ENCODE data around the gene VAPB. TPM values are rescaled to one million over a fixed set of nuclear protein-coding genes. Genes with fewer than 3 reads are reported as not detected.

Gene VAPB
- total RNA-seq, 4 donors from 2014 or later = 10.9 to 20.4 (median 17.9) TPM

DNA sequence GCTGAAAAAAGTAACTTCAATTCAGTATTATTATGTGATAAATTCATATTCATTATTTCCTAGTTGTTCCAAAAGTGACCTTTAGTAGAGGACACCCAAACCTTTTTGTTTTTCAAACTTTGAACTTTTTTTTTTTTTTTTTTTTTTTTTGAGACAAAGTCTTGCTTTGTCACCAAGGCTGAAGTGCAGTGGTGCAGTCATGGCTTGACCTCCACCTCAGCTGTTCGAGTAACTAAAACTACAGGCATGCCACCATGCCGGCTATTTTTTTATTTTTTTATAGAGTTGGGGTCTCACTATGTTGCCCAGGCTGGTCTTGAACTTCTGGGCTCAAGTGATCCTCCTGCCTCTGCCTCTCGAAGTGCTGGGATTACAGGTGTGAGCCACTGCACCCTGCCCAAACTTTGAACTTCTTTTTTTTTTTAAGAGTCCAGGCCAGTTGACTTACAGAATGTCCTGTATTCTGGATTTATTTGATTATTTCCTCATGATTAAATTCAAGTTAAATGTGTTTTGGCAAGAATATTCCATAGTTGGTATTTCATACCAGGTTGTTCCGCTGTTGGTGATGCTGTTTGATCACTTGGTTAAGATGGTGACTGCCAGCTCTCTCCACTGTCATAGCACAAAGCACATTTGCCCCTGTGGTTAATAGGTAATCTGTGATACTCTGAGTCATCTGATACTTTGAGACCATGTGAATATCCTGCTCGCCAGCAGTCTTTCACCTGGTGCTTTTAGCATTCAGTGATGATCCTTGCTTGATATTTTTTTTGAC, 48.0 kb downstream of the VAPB start:
- no peak for TF ChIP-seq POLR2AphosphoS5 (IDR thresholded peaks at IDR 0.05)
- TF ChIP-seq, protein P1, sequence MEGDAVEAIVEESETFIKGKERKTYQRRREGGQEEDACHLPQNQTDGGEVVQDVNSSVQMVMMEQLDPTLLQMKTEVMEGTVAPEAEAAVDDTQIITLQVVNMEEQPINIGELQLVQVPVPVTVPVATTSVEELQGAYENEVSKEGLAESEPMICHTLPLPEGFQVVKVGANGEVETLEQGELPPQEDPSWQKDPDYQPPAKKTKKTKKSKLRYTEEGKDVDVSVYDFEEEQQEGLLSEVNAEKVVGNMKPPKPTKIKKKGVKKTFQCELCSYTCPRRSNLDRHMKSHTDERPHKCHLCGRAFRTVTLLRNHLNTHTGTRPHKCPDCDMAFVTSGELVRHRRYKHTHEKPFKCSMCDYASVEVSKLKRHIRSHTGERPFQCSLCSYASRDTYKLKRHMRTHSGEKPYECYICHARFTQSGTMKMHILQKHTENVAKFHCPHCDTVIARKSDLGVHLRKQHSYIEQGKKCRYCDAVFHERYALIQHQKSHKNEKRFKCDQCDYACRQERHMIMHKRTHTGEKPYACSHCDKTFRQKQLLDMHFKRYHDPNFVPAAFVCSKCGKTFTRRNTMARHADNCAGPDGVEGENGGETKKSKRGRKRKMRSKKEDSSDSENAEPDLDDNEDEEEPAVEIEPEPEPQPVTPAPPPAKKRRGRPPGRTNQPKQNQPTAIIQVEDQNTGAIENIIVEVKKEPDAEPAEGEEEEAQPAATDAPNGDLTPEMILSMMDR (IDR thresholded peaks at IDR 0.05) = no peak
- TF ChIP-seq EP300 (IDR thresholded peaks at IDR 0.05) = no peak
- TF ChIP-seq POLR2A (IDR thresholded peaks at IDR 0.05) = no peak
- Histone ChIP-seq H3K27ac (no peak overlapping the region), H3K4me3 (no peak overlapping the region), H3K4me1 (no peaks in the 10 kb centered on the region), H3K9me3 (no peaks in the 10 kb centered on the region), H3K27me3 (no peaks in the 10 kb centered on the region), H3K36me3 (peaks cover 35% of the 10 kb centered on the region)
- no peak for DNase-seq (ENCODE audit: low spot score in 2 of 2)
- 94% methylated on average over 5 of the region's 5 CpGs for WGBS

DNA sequence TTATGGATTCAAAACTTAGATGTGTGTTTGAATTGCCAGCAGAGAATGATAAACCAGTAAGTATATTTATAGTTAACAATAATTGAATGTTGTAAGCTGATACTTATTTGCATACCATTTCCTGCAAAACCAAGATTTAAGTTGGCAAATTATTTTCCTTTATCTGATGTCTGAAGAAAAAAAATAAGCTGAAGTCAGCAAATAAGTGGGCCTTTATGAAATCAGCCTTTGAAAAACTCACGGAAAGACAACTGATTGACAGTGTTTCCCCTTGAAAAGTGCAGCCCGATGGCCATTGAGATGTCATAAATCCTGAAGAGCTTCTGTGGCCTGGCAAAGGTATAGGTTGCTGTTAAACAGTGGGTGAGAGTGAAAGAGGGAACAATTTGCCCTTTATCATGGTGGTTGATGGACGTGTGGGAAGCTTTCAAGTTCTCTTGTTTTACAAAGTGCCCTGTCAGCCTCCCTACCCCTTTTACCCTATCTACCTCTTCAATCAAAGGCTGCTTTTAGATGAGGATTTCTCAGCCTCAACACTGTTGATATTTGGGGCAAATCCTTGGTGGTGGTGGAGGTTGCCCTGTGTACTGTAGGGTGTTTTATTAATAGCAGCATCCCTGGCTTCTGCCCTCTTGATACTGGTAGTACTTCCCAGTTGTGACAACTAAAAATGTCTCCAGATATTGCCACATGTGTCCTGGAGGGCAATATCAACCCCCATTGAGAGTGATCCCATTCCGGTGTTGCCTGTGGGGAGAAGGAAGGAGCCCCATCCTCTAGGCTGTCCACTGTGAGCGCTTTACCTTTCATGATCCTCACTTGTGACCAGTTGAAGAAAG, 50.2 kb downstream of the VAPB start:
- no peak for DNase-seq (ENCODE audit: low spot score in 2 of 2)
- Histone ChIP-seq H3K4me3 (no peak overlapping the region), H3K4me1 (no peaks in the 10 kb centered on the region), H3K27ac (no peak overlapping the region), H3K9me3 (no peaks in the 10 kb centered on the region), H3K27me3 (no peaks in the 10 kb centered on the region), H3K36me3 (peaks cover 47% of the 10 kb centered on the region)
- TF ChIP-seq EP300 (IDR thresholded peaks at IDR 0.05) (no peak), POLR2A (IDR thresholded peaks at IDR 0.05) (no peak), POLR2AphosphoS5 (IDR thresholded peaks at IDR 0.05) (no peak)
- TF ChIP-seq, protein P1 (IDR thresholded peaks at IDR 0.05) = no peak
- 77% methylated on average over 5 of the region's 5 CpGs for WGBS

DNA sequence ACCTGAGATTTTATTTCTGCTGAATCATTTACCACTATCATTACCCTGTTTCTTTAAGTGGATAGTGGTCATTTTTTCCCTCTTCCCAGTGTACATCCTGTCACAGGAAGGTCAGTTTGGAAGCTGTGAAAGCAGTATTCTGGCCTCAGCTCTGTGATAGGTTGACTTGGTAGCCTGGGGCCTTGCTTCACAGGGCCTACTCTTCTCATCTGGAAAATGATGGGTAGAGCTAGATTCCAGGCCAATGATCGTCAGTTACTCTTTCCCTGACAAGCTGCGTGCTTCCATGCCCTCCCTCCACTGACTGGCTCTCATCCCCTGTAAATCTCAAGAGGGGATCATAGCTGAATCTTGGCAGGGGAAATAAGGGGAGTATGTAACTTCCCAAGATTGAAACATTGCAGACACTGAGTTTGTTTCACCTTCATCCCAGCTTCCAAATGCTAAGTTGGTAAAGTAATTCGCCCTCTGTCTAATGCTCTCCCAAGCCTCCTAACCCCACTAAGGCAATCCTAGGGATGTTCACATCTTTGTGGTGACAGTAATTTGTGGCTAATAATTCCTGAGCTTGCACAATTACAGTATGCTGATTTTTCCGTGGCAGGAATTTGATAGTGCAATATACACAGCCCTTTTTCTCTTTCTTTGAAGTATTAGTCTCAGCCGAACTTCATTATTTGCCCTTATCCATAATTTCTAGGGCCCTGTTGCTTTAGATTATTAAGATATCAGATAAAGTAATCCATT, 51.2 kb downstream of the VAPB start:
- no peaks in the 10 kb centered on the region for H3K9me3 ChIP-seq
- WGBS = 88% methylated on average over 5 of the region's 5 CpGs
- no peaks in the 10 kb centered on the region for H3K27me3 ChIP-seq
- H3K4me3 ChIP-seq = no peak overlapping the region
- H3K36me3 ChIP-seq = peaks cover 54% of the 10 kb centered on the region
- TF ChIP-seq POLR2A (IDR thresholded peaks at IDR 0.05) (no peak), EP300 (IDR thresholded peaks at IDR 0.05) (no peak)
- H3K27ac ChIP-seq = no peak overlapping the region
- no peaks in the 10 kb centered on the region for H3K4me1 ChIP-seq
- DNase-seq (ENCODE audit: low spot score in 2 of 2) = no peak

DNA sequence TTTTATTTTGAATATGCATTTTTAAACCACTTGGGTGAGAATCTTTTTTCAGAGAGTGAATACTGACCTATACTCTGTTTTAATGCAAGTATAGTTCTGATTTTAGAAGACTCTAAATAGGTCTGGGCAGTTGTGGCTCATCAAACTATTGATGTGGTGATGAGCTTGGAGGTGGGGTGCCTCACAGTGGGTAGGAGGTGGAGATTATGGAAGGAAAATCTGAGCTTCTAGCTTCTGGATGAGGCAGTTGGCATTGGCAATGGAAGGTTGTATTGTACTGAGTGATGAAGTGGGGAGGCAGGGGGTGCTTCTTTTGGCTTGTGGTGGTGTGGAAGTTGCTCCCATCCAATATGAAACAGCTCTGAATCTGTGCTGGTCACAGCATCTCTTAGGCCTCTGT, 52.7 kb downstream of the VAPB start:
- no peak overlapping the region for H3K27ac ChIP-seq
- TF ChIP-seq POLR2AphosphoS5 (IDR thresholded peaks at IDR 0.05) = no peak
- TF ChIP-seq EP300 (IDR thresholded peaks at IDR 0.05) = no peak
- TF ChIP-seq, protein P1 (IDR thresholded peaks at IDR 0.05) = no peak
- no peak for TF ChIP-seq POLR2A (IDR thresholded peaks at IDR 0.05)
- peaks cover 69% of the 10 kb centered on the region for H3K36me3 ChIP-seq
- H3K27me3 ChIP-seq = no peaks in the 10 kb centered on the region
- no peaks in the 10 kb centered on the region for H3K4me1 ChIP-seq
- H3K4me3 ChIP-seq = no peak overlapping the region
- no peaks in the 10 kb centered on the region for H3K9me3 ChIP-seq
- no peak for DNase-seq (ENCODE audit: low spot score in 2 of 2)

DNA sequence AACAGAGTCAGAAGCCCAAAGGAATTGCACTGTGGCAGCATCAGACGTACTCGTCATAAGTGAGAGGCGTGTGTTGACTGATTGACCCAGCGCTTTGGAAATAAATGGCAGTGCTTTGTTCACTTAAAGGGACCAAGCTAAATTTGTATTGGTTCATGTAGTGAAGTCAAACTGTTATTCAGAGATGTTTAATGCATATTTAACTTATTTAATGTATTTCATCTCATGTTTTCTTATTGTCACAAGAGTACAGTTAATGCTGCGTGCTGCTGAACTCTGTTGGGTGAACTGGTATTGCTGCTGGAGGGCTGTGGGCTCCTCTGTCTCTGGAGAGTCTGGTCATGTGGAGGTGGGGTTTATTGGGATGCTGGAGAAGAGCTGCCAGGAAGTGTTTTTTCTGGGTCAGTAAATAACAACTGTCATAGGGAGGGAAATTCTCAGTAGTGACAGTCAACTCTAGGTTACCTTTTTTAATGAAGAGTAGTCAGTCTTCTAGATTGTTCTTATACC, 55.8 kb downstream of the VAPB start:
- H3K4me1 ChIP-seq = no peaks in the 10 kb centered on the region
- no peak overlapping the region for H3K4me3 ChIP-seq
- no peak for DNase-seq (ENCODE audit: low spot score in 2 of 2)
- no peaks in the 10 kb centered on the region for H3K27me3 ChIP-seq
- H3K9me3 ChIP-seq = no peaks in the 10 kb centered on the region
- WGBS = 89% methylated on average over 5 of the region's 5 CpGs
- H3K27ac ChIP-seq = no peak overlapping the region
- H3K36me3 ChIP-seq = peaks cover 72% of the 10 kb centered on the region
- TF ChIP-seq EP300 (IDR thresholded peaks at IDR 0.05) (no peak), POLR2AphosphoS5 (IDR thresholded peaks at IDR 0.05) (no peak)
- TF ChIP-seq, protein P1 (IDR thresholded peaks at IDR 0.05) = no peak
